GM12865 (cell line): ENCODE results near the gene LGR4.

Experiments
- DNase-seq: peaks from one replicate; pipeline ENCODE4 v3.0.0; 2010; ENCODE audit warnings: low read depth
- H3K4me3 ChIP-seq: 2 replicates; pipeline ENCODE4 v1.5.1; 2011; ENCODE audit warnings: mild to moderate bottlenecking, low read depth, low read length, control low read depth
- TF ChIP-seq, protein P1 (sequence below): IDR thresholded peaks from 2 replicates; pipeline ENCODE4 v1.5.1; 2011; ENCODE audit warnings: low read length, control low read depth, low read depth, inconsistent platforms; ENCODE audit not compliant: insufficient read depth; ENCODE audit errors: missing control alignments

Gene LGR4

DNA sequence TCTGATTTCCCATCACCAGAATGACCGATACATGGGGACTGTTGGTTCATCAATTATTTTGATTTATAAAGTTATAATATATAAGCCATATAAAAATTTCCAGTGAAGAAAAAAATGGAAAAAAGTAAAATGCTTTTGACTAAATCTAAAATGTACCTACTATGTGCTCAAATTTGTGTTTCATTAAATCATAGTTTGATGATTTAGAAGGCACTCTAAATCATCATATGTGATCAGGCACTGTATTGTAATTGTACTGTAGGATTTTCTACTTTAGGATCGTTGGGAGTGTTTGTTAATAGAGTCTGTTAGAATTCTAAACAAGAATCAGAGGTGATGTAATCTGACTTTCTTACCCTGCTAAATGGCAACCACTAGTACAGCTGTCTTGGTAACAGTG lies 31.6 kb upstream of the LGR4 start:
- TF ChIP-seq, protein P1, sequence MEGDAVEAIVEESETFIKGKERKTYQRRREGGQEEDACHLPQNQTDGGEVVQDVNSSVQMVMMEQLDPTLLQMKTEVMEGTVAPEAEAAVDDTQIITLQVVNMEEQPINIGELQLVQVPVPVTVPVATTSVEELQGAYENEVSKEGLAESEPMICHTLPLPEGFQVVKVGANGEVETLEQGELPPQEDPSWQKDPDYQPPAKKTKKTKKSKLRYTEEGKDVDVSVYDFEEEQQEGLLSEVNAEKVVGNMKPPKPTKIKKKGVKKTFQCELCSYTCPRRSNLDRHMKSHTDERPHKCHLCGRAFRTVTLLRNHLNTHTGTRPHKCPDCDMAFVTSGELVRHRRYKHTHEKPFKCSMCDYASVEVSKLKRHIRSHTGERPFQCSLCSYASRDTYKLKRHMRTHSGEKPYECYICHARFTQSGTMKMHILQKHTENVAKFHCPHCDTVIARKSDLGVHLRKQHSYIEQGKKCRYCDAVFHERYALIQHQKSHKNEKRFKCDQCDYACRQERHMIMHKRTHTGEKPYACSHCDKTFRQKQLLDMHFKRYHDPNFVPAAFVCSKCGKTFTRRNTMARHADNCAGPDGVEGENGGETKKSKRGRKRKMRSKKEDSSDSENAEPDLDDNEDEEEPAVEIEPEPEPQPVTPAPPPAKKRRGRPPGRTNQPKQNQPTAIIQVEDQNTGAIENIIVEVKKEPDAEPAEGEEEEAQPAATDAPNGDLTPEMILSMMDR, result no peak
- DNase-seq, result no peak
- H3K4me3 ChIP-seq, result no peak overlapping the region

- no peak overlapping the region for H3K4me3 ChIP-seq
- TF ChIP-seq, protein P1, result no peak
- no peak for DNase-seq
These were observed 28.5 kb upstream of the LGR4 start for GRCh38 chr11:27501100-27501499.

DNA sequence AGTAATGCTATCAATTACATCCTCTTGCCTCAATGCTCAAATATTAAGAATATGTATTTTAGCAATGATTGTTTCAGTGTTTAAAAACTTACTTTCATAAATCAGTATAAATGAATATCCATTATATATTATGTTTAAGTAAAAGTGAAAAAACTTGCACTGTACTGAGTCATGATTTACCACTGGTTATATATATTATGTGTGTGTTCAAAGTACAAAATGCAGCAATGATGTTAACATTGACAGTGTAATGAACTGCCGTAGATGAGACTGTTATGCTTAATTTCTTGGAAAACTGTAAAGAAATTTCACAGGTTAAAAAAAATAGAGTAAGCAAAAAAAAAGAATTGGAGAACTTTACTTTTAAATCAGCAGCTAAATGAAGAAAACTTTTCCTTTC lies 25.3 kb upstream of the LGR4 start:
- no peak overlapping the region for H3K4me3 ChIP-seq
- no peak for DNase-seq
- TF ChIP-seq, protein P1, result no peak

- no peak overlapping the region for H3K4me3 ChIP-seq
- DNase-seq, result peak; percentile 23
- TF ChIP-seq, protein P1, result peak; percentile 35
These were observed 24.8 kb upstream of the LGR4 start for GRCh38 chr11:27497284-27497866.

DNA sequence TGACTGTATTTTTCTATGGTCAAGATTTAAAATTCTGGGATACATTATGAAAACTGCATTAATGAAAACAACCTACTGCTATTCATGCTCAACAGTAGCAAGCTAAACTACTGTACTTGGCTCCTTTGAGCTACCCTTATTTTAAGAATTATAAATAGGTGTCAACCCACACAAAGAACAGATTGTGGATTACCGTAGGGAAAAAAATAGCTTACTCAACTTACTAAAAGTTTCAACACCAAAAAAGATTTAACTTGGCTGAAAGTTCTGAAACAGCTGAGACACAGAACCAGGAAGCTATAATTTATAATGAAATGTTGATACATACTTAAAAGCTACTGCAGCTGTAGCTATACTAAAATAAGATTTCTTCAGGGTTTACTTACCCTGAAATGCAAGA lies 23.9 kb upstream of the LGR4 start:
- no peak for DNase-seq
- no peak overlapping the region for H3K4me3 ChIP-seq
- TF ChIP-seq, protein P1, result no peak

GRCh38 chr11:27495710-27496300 lies 23.2 kb upstream of the LGR4 start:
- H3K4me3 ChIP-seq, result no peak overlapping the region
- TF ChIP-seq, protein P1, result no peak
- no peak for DNase-seq

DNA sequence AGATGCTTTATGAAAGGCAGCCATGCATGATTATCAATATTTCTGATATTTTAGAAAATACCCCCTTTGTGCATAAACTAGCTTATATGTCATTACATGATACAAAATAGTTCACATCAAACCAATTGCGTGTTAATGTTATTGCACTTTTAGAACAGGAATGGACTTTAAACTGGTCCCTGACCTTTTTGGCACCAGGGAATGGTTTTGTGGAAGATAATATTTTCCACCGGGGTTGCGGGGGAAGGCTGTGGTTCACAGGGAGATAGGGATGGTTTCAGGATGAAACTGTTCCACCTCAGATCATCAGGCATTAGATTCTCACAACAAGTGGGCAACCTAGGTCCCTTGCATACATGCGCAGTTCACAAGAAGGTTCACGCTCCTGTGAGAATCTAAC lies 16.5 kb upstream of the LGR4 start:
- TF ChIP-seq, protein P1, result no peak
- DNase-seq, result no peak
- H3K4me3 ChIP-seq, result no peak overlapping the region
